GM12872 (cell line): ENCODE results near the gene HERC5.

Source experiments
- CTCF ChIP-seq: IDR thresholded peaks from 3 replicates; pipeline ENCODE4 v1.5.1; 2011; ENCODE audit warnings: low read depth, mild to moderate bottlenecking, low read length, moderate library complexity; ENCODE audit not compliant: insufficient read depth

The HERC5 gene

GRCh38 chr4:88467392-88467791 lies 10.5 kb downstream of the HERC5 start:
- TF ChIP-seq CTCF: no peak

GRCh38 chr4:88477229-88477860 lies 20.4 kb downstream of the HERC5 start:
- TF ChIP-seq CTCF: no peak

- TF ChIP-seq CTCF: no peak
Observed at GRCh38 chr4:88478247-88478646, 21.3 kb downstream of the HERC5 start.

- TF ChIP-seq CTCF: no peak
Observed at GRCh38 chr4:88481537-88481936, 24.6 kb downstream of the HERC5 start.

GRCh38 chr4:88489100-88489761 lies 32.3 kb downstream of the HERC5 start:
- TF ChIP-seq CTCF: no peak

GRCh38 chr4:88497859-88498409 lies 41.0 kb downstream of the HERC5 start:
- TF ChIP-seq CTCF: no peak

GRCh38 chr4:88503344-88503743 lies 46.4 kb downstream of the HERC5 start:
- TF ChIP-seq CTCF: no peak
